HL-60 (cell line): ENCODE data around the gene BIN1.

ENCODE experiments used
- DNase-seq, 2 experiments: peaks; one replicate each; pipeline ENCODE4 v3.0.0-alpha.2; 2010 to 2020; ENCODE audit warnings: low read depth in 1 of 2, low spot score in 1 of 2
- H3K27ac ChIP-seq: fragments of 250-450 bp; sonication (Bioruptor Pico); replicated peaks from 2 replicates; pipeline ENCODE4 v1.5.1; 2020; ENCODE audit warnings: mild to moderate bottlenecking, moderate library complexity
- H3K27me3 ChIP-seq: fragments of 250-450 bp; sonication (Bioruptor Pico); 2 replicates; pipeline ENCODE4 v1.5.1; 2021; ENCODE audit warnings: mild to moderate bottlenecking, moderate library complexity; ENCODE audit not compliant: insufficient read depth, poor library complexity, severe bottlenecking
- H3K4me3 ChIP-seq: replicated peaks from 2 replicates; pipeline ENCODE4 v1.5.1; 2011; ENCODE audit warnings: mild to moderate bottlenecking, control low read depth, low read length; ENCODE audit not compliant: insufficient read depth
- GABPA ChIP-seq: IDR thresholded peaks from 2 replicates; pipeline ENCODE4 v1.6.1; 2012; ENCODE audit warnings: low read depth
- POLR2AphosphoS5 ChIP-seq: IDR thresholded peaks from 2 replicates; pipeline ENCODE4 v1.6.1; 2012; ENCODE audit warnings: low read depth
- SPI1 ChIP-seq: IDR thresholded peaks from 2 replicates; pipeline ENCODE4 v1.6.1; 2012; ENCODE audit warnings: low read depth, mild to moderate bottlenecking, borderline replicate concordance
- TF ChIP-seq, protein P1 (sequence below): IDR thresholded peaks from one replicate; pipeline ENCODE4 v1.5.1; 2011; ENCODE audit warnings: low read length, control low read depth, inconsistent platforms; ENCODE audit not compliant: insufficient read depth
- TF ChIP-seq, protein P2 (sequence below): IDR thresholded peaks from 2 replicates; pipeline ENCODE4 v1.6.1; 2012; ENCODE audit warnings: low read depth; ENCODE audit not compliant: insufficient replicate concordance

BIN1 gene

DNA sequence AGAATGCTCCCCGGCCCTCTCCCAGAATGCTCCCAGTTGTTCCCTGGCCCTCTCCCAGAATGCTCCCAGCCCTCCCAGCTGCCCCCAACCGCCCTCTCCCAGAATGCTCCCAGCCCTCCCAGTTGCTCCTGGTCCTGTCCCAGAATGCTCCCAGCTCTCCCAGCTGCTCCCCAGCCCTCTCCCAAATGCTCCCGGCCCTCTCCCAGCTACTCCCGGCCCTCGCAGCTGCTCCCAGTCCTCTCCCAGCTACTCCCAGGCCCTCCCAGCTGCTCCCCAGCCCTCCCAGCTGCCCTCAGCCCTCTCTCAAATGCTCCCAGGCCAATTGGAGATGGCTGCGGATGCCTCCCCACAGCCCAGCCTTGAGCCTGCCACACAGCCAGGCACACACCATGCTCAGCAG is 31.1 kb downstream of the BIN1 start:
- TF ChIP-seq SPI1 (no peak), GABPA (no peak), POLR2AphosphoS5 (no peak)
- TF ChIP-seq, protein P1, sequence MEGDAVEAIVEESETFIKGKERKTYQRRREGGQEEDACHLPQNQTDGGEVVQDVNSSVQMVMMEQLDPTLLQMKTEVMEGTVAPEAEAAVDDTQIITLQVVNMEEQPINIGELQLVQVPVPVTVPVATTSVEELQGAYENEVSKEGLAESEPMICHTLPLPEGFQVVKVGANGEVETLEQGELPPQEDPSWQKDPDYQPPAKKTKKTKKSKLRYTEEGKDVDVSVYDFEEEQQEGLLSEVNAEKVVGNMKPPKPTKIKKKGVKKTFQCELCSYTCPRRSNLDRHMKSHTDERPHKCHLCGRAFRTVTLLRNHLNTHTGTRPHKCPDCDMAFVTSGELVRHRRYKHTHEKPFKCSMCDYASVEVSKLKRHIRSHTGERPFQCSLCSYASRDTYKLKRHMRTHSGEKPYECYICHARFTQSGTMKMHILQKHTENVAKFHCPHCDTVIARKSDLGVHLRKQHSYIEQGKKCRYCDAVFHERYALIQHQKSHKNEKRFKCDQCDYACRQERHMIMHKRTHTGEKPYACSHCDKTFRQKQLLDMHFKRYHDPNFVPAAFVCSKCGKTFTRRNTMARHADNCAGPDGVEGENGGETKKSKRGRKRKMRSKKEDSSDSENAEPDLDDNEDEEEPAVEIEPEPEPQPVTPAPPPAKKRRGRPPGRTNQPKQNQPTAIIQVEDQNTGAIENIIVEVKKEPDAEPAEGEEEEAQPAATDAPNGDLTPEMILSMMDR, result no peak
- TF ChIP-seq, protein P2, sequence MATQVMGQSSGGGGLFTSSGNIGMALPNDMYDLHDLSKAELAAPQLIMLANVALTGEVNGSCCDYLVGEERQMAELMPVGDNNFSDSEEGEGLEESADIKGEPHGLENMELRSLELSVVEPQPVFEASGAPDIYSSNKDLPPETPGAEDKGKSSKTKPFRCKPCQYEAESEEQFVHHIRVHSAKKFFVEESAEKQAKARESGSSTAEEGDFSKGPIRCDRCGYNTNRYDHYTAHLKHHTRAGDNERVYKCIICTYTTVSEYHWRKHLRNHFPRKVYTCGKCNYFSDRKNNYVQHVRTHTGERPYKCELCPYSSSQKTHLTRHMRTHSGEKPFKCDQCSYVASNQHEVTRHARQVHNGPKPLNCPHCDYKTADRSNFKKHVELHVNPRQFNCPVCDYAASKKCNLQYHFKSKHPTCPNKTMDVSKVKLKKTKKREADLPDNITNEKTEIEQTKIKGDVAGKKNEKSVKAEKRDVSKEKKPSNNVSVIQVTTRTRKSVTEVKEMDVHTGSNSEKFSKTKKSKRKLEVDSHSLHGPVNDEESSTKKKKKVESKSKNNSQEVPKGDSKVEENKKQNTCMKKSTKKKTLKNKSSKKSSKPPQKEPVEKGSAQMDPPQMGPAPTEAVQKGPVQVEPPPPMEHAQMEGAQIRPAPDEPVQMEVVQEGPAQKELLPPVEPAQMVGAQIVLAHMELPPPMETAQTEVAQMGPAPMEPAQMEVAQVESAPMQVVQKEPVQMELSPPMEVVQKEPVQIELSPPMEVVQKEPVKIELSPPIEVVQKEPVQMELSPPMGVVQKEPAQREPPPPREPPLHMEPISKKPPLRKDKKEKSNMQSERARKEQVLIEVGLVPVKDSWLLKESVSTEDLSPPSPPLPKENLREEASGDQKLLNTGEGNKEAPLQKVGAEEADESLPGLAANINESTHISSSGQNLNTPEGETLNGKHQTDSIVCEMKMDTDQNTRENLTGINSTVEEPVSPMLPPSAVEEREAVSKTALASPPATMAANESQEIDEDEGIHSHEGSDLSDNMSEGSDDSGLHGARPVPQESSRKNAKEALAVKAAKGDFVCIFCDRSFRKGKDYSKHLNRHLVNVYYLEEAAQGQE, result no peak
- Histone ChIP-seq H3K27ac (no peak overlapping the region), H3K27me3 (no peaks in the 10 kb centered on the region), H3K4me3 (no peak overlapping the region)
- no peak for DNase-seq

DNA sequence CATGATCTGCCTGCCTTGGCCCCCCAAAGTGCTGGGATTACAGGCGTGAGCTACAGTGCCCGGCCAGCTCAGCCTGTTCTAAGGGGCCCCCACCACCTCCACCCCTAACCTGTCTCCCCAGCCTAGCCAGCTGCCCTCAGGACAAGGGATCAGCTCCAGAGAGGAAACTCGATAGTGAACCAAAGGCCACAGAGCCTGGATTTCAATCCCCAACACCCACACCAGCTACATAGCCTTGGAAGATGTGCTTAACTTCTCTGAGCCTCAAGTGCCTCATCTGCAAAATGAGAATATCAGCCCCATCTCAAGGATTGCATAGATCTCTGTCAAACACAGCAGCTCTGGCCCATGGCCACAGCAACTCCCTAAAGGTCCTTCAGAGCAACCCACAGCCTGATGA is 32.0 kb downstream of the BIN1 start:
- TF ChIP-seq GABPA (no peak), SPI1 (no peak), POLR2AphosphoS5 (no peak)
- TF ChIP-seq, protein P1, result no peak
- TF ChIP-seq, protein P2, result no peak

DNA sequence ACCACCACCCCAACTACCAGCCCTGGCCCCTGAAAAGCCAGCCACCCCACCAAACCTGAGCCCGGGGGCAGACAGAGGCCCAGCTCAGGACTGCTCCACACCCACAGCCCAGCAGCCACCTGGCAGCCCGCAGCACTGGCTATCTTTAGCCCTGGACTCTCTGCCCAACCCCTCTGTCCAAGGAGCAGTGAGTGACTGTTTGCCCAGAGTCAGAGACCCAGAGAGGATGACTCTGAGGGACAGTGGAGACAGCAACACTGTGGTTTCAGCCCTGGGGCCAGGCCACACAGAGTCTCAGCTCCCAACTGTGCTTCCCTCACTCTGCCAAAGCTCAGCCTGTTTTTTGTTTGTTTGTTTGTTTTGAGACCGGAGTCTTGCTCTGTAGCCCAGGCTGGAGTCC is 32.6 kb downstream of the BIN1 start:
- Histone ChIP-seq H3K27ac (no peak overlapping the region), H3K4me3 (no peak overlapping the region), H3K27me3 (no peaks in the 10 kb centered on the region)
- no peak for DNase-seq
- TF ChIP-seq, protein P1, result no peak
- TF ChIP-seq POLR2AphosphoS5, result no peak
- TF ChIP-seq GABPA, result no peak
- TF ChIP-seq, protein P2, result no peak
- no peak for TF ChIP-seq SPI1

More for the DNA sequence above, 32.0 kb downstream of the BIN1 start:
- no peak overlapping the region for H3K27ac ChIP-seq
- DNase-seq, result no peak
- no peaks in the 10 kb centered on the region for H3K27me3 ChIP-seq
- no peak overlapping the region for H3K4me3 ChIP-seq
